ENCODE results near the gene NTN5.

The NTN5 gene

GRCh38 chr19:48635263-48635965 lies 37.4 kb downstream of the NTN5 start:
- TF ChIP-seq POLR2AphosphoS5 (IDR thresholded peaks at IDR 0.05; ENCODE audit: low read depth) = peak; percentile 24; the same call in 1 of the 2 replicates
- TF ChIP-seq CTCF (IDR thresholded peaks at IDR 0.05; ENCODE audit: insufficient read depth, low read length) = no peak
- H3K27me3 ChIP-seq (ENCODE audit: insufficient read depth, poor library complexity, severe bottlenecking) = no peaks in the 10 kb centered on the region
- peak in 1 of 2 experiments; percentile 58 for DNase-seq (ENCODE audit: low read depth in 1 of 2, low spot score in 1 of 2)
- peak overlapping the region; percentile 96 for H3K27ac ChIP-seq (replicated peaks)
- peak overlapping the region; percentile 87 for H3K4me3 ChIP-seq (replicated peaks; ENCODE audit: insufficient read depth, low read length)

GRCh38 chr19:48634424-48635262 lies 38.2 kb downstream of the NTN5 start:
- Histone ChIP-seq H3K27ac (replicated peaks) (peak overlapping the region; percentile 67), H3K27me3 (ENCODE audit: insufficient read depth, poor library complexity, severe bottlenecking) (no peaks in the 10 kb centered on the region), H3K4me3 (replicated peaks; ENCODE audit: insufficient read depth, low read length) (peak overlapping the region; percentile 87)
- peak; percentile 93 to 97 for DNase-seq (ENCODE audit: low read depth in 1 of 2, low spot score in 1 of 2)
- TF ChIP-seq, protein P1, sequence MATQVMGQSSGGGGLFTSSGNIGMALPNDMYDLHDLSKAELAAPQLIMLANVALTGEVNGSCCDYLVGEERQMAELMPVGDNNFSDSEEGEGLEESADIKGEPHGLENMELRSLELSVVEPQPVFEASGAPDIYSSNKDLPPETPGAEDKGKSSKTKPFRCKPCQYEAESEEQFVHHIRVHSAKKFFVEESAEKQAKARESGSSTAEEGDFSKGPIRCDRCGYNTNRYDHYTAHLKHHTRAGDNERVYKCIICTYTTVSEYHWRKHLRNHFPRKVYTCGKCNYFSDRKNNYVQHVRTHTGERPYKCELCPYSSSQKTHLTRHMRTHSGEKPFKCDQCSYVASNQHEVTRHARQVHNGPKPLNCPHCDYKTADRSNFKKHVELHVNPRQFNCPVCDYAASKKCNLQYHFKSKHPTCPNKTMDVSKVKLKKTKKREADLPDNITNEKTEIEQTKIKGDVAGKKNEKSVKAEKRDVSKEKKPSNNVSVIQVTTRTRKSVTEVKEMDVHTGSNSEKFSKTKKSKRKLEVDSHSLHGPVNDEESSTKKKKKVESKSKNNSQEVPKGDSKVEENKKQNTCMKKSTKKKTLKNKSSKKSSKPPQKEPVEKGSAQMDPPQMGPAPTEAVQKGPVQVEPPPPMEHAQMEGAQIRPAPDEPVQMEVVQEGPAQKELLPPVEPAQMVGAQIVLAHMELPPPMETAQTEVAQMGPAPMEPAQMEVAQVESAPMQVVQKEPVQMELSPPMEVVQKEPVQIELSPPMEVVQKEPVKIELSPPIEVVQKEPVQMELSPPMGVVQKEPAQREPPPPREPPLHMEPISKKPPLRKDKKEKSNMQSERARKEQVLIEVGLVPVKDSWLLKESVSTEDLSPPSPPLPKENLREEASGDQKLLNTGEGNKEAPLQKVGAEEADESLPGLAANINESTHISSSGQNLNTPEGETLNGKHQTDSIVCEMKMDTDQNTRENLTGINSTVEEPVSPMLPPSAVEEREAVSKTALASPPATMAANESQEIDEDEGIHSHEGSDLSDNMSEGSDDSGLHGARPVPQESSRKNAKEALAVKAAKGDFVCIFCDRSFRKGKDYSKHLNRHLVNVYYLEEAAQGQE (IDR thresholded peaks at IDR 0.05; ENCODE audit: insufficient replicate concordance, low read depth) = no peak
- TF ChIP-seq GABPA (IDR thresholded peaks at IDR 0.05; ENCODE audit: low read depth) (peak; percentile 5; the same call in 1 of the 2 replicates), SPI1 (IDR thresholded peaks at IDR 0.05; ENCODE audit: borderline replicate concordance, low read depth) (peak; percentile 15; the same call in 1 of the 2 replicates), POLR2AphosphoS5 (IDR thresholded peaks at IDR 0.05; ENCODE audit: low read depth) (peak; percentile 78)

DNA sequence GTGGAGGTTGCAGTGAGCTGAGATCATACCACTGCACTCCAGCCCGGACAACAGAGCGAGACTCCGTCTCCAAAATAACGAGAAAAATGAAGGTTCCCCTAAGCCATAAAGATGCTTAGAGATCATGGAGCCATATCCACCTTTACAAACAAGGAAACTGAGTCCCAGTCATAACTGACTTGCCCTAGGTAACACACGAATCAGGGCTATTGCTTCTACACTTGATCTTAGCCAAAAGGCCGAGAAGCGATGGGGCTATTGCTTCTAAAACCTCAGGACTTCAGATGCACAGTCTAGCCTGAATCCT lies 38.8 kb downstream of the NTN5 start:
- H3K27ac ChIP-seq (replicated peaks) = peak overlapping the region; percentile 67
- DNase-seq (ENCODE audit: low read depth in 1 of 2, low spot score in 1 of 2) = no peak
- H3K4me3 ChIP-seq (replicated peaks; ENCODE audit: insufficient read depth, low read length) = peak overlapping the region; percentile 26
- H3K27me3 ChIP-seq (ENCODE audit: insufficient read depth, poor library complexity, severe bottlenecking) = no peaks in the 10 kb centered on the region
- TF ChIP-seq, protein P1 (IDR thresholded peaks at IDR 0.05; ENCODE audit: insufficient replicate concordance, low read depth) = no peak
- TF ChIP-seq CTCF (IDR thresholded peaks at IDR 0.05; ENCODE audit: insufficient read depth, low read length) = no peak
- no peak for TF ChIP-seq GABPA (IDR thresholded peaks at IDR 0.05; ENCODE audit: low read depth)
- TF ChIP-seq SPI1 (IDR thresholded peaks at IDR 0.05; ENCODE audit: borderline replicate concordance, low read depth) = no peak
- no peak for TF ChIP-seq POLR2AphosphoS5 (IDR thresholded peaks at IDR 0.05; ENCODE audit: low read depth)
